ENCODE results near the gene SYNJ1. TPM values are rescaled to one million over a fixed set of nuclear protein-coding genes. Genes with fewer than 3 reads are reported as not detected.

The SYNJ1 gene
- total RNA-seq, 3 donors from 2014 or later, result 10.8 to 11.8 (median 11.6) TPM

DNA sequence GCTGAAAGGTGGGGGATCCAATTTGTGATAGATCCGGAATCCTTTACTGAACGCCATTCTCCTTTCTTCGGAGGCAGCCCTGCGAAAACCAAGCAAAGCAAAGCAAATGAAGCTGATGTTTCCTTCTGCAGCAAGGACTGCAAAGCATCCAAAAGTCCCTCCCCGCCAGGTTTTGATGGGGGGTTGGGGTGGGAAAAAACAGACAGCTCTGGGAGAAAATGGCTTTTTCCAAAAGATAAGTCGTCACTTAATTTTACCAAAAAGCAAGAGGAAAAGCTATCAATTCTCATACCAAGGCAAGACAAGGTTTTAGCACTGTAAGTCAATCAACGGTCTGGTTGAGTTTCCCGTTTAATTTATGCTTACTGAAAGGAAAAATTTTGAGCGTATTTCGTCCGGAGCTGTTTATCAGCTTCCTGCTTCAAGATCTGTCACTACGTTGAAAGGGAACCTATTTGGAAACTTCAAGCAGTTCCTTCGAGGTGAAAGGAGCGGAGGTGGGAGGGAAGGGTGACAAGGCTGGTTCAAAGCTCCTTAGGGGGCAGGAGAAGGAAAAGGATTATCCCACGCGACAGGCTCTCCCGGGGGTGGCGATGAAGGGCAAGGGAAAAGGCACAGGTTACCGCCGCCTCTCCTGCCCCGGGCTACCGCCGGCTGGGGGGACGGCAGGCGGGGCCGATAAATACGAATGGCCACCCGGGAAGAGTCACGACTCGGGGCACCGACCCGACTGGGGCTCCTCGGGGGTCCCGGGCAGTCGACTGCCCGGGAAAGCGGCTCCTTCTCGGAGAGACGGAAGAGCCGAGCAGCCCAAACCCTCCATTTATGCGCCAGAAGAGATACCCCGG lies 750 bp downstream of the SYNJ1 start:
- H3K4me1 Mint-ChIP-seq (ENCODE audit: low read depth), result peaks cover 50% of the 10 kb centered on the region

GRCh38 chr21:32719085-32719484 lies 8.7 kb downstream of the SYNJ1 start:
- no peak overlapping the region for H3K4me3 Mint-ChIP-seq
- H3K9me3 Mint-ChIP-seq, result peaks cover 5% of the 10 kb centered on the region
- peaks cover 43% of the 10 kb centered on the region for H3K36me3 Mint-ChIP-seq (ENCODE audit: insufficient read depth)
- peaks cover 29% of the 10 kb centered on the region for H3K4me1 Mint-ChIP-seq (ENCODE audit: low read depth)
- no peaks in the 10 kb centered on the region for H3K27me3 Mint-ChIP-seq (ENCODE audit: low read depth)
- DNase-seq (no peak), ATAC-seq (no peak)

More for the DNA sequence above, 750 bp downstream of the SYNJ1 start:
- peak overlapping the region; percentile 93 for H3K4me3 Mint-ChIP-seq
- H3K9me3 Mint-ChIP-seq, result no peaks in the 10 kb centered on the region
- peaks cover 4% of the 10 kb centered on the region for H3K36me3 Mint-ChIP-seq (ENCODE audit: insufficient read depth)
- DNase-seq (no peak), ATAC-seq (peak; percentile 2 to 6)
- no peaks in the 10 kb centered on the region for H3K27me3 Mint-ChIP-seq (ENCODE audit: low read depth)

GRCh38 chr21:32717851-32718316 lies 9.9 kb downstream of the SYNJ1 start:
- ATAC-seq (no peak), DNase-seq (no peak)
- peaks cover 24% of the 10 kb centered on the region for H3K4me1 Mint-ChIP-seq (ENCODE audit: low read depth)
- H3K4me3 Mint-ChIP-seq, result no peak overlapping the region
- peaks cover 5% of the 10 kb centered on the region for H3K9me3 Mint-ChIP-seq
- H3K36me3 Mint-ChIP-seq (ENCODE audit: insufficient read depth), result peaks cover 43% of the 10 kb centered on the region
- H3K27me3 Mint-ChIP-seq (ENCODE audit: low read depth), result no peaks in the 10 kb centered on the region

DNA sequence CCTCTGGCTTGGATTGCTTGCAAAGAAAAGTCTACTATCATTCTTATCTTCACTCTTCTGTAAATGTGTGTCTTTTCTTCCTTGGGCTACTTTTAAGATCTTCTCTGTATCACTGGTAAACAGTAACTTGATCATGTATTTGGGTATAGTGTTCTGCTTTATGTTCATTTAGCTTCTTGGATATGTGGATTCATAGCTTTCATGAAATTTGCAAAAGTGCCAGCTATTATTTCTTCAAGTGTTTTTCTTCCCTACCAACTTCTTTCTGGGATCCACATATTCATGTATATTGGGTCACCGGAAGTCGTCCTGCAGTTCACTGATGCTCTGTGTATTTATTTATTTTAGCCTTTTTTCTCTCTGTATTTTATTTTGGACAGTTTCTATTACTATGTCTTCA lies 11.3 kb downstream of the SYNJ1 start:
- no peaks in the 10 kb centered on the region for H3K27me3 Mint-ChIP-seq (ENCODE audit: low read depth)
- peaks cover 28% of the 10 kb centered on the region for H3K4me1 Mint-ChIP-seq (ENCODE audit: low read depth)
- peaks cover 39% of the 10 kb centered on the region for H3K36me3 Mint-ChIP-seq (ENCODE audit: insufficient read depth)
- no peak for ATAC-seq
- DNase-seq, result no peak
- peaks cover 5% of the 10 kb centered on the region for H3K9me3 Mint-ChIP-seq
- H3K4me3 Mint-ChIP-seq, result no peak overlapping the region

GRCh38 chr21:32713726-32714125 lies 14.1 kb downstream of the SYNJ1 start:
- ATAC-seq, result no peak
- H3K4me3 Mint-ChIP-seq, result no peak overlapping the region
- no peak for DNase-seq
- H3K27me3 Mint-ChIP-seq (ENCODE audit: low read depth), result no peaks in the 10 kb centered on the region
- H3K9me3 Mint-ChIP-seq, result peaks cover 5% of the 10 kb centered on the region
- H3K4me1 Mint-ChIP-seq (ENCODE audit: low read depth), result peaks cover 29% of the 10 kb centered on the region
- peaks cover 24% of the 10 kb centered on the region for H3K36me3 Mint-ChIP-seq (ENCODE audit: insufficient read depth)

- H3K36me3 Mint-ChIP-seq (ENCODE audit: insufficient read depth), result peaks cover 19% of the 10 kb centered on the region
- H3K4me1 Mint-ChIP-seq (ENCODE audit: low read depth), result peaks cover 32% of the 10 kb centered on the region
- H3K27me3 Mint-ChIP-seq (ENCODE audit: low read depth), result no peaks in the 10 kb centered on the region
Observed at GRCh38 chr21:32712641-32713040, 15.2 kb downstream of the SYNJ1 start.

DNA sequence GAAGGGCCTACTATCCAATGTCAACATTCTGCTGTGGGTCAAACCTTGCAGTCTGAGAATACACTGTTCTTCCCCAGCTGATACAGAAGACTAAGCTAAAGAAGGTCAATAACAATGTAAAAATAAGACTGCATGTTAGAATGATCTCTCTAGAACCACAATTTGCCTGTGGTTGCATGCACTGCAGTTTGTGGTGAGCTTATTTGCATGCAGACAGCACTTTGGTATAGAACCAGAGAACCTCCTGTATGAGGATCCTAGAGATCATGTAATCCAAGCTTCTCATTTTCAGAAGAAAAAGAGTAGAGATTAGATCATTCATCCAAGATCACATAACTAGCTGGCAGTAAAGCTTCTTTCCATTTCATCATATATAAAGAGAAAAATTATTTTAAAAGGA lies 15.8 kb downstream of the SYNJ1 start:
- Mint-ChIP-seq H3K4me1 (ENCODE audit: low read depth) (peaks cover 30% of the 10 kb centered on the region), H3K36me3 (ENCODE audit: insufficient read depth) (peaks cover 16% of the 10 kb centered on the region), H3K27me3 (ENCODE audit: low read depth) (no peaks in the 10 kb centered on the region), H3K9me3 (peaks cover 5% of the 10 kb centered on the region), H3K4me3 (no peak overlapping the region)
- DNase-seq, result no peak
- peak; percentile 51 to 73 for ATAC-seq

More at GRCh38 chr21:32712641-32713040, 15.2 kb downstream of the SYNJ1 start:
- H3K9me3 Mint-ChIP-seq, result peaks cover 5% of the 10 kb centered on the region
- DNase-seq (no peak), ATAC-seq (no peak)
- H3K4me3 Mint-ChIP-seq, result no peak overlapping the region

- H3K36me3 Mint-ChIP-seq (ENCODE audit: insufficient read depth), result peaks cover 11% of the 10 kb centered on the region
- ATAC-seq, result no peak
- no peak overlapping the region for H3K4me3 Mint-ChIP-seq
- no peak for DNase-seq
- H3K4me1 Mint-ChIP-seq (ENCODE audit: low read depth), result peaks cover 28% of the 10 kb centered on the region
- H3K9me3 Mint-ChIP-seq, result no peaks in the 10 kb centered on the region
- no peaks in the 10 kb centered on the region for H3K27me3 Mint-ChIP-seq (ENCODE audit: low read depth)
Observed at GRCh38 chr21:32710987-32711386, 16.8 kb downstream of the SYNJ1 start.

DNA sequence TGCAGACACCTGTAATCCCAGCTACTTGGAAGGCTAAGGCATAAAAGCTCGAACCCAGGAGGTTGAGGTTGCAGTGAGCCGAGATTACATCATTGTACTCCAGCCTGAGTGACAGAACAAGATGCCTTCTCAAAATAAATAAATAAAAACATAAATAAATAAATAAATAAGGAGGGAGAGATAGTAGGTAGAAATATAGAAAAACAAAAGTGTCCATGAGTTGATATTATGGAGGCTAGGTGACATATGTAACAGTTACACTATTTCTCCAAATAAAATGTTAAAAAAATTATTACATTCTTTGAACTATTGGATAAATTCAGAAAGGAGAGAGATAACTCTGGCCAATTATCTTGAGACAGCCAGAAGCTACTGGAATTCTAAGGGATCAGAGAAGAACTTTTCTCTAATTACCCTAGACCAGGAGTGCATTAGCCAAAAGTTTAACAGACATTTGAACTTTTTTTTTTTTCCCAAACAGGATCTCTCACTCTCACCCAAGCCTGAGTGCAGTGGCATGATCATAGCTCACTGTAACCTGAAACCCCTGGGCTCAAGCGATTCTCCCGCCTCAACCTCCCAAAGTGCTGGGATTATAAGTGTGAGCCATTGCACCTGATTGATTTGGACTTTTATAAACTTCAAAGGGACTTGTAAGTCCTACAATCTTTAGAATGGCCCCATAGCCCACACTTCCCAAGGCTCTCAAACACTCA lies 17.6 kb downstream of the SYNJ1 start:
- DNase-seq (no peak), ATAC-seq (no peak)
- no peaks in the 10 kb centered on the region for H3K27me3 Mint-ChIP-seq (ENCODE audit: low read depth)
- H3K4me1 Mint-ChIP-seq (ENCODE audit: low read depth), result peaks cover 30% of the 10 kb centered on the region
- H3K9me3 Mint-ChIP-seq, result no peaks in the 10 kb centered on the region
- H3K36me3 Mint-ChIP-seq (ENCODE audit: insufficient read depth), result peaks cover 13% of the 10 kb centered on the region
- no peak overlapping the region for H3K4me3 Mint-ChIP-seq

DNA sequence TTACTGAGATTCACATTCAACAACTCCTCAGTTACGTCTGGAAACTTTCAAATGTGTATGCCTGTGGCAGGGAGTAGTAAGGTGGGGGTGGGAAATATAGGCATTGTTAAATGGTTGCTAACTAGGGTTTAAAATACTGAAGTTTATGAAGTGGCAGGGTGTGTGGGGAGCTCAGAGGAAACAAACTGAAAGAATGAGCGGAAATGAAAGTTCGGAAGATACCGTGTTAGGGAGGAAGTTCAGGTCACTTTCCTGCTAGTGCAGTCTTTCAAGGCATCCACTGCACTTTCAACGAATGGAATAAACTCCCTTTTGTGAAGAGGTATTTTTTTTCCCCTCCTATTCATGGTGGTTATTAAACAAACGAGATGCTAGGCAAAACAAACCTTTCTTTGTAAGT lies 19.7 kb downstream of the SYNJ1 start:
- no peaks in the 10 kb centered on the region for H3K27me3 Mint-ChIP-seq (ENCODE audit: low read depth)
- peaks cover 35% of the 10 kb centered on the region for H3K4me1 Mint-ChIP-seq (ENCODE audit: low read depth)
- H3K4me3 Mint-ChIP-seq, result no peak overlapping the region
- no peak for DNase-seq
- H3K9me3 Mint-ChIP-seq, result no peaks in the 10 kb centered on the region
- peaks cover 15% of the 10 kb centered on the region for H3K36me3 Mint-ChIP-seq (ENCODE audit: insufficient read depth)
- no peak for ATAC-seq

DNA sequence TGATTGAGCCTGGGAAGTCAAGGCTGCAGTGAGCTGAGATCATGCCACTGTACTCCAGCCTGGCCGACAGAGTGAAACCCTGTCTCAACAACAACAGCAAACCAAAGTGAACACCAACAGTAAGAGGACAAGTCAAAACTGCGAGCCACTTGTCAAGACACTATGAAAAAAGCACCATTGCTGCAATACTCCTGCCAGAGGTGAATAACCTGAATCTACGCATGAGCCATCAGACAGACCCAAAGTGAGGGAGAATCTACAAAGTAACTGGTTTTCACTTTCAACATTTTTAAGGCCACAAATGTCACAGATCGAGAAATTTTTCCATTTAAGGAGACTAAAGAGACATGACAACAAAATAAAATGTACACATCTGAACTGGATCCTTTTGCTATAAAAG lies 21.9 kb downstream of the SYNJ1 start:
- Mint-ChIP-seq H3K27me3 (ENCODE audit: low read depth) (no peaks in the 10 kb centered on the region), H3K9me3 (no peaks in the 10 kb centered on the region), H3K4me1 (ENCODE audit: low read depth) (peaks cover 29% of the 10 kb centered on the region), H3K4me3 (no peak overlapping the region), H3K36me3 (ENCODE audit: insufficient read depth) (peaks cover 16% of the 10 kb centered on the region)
- ATAC-seq (no peak), DNase-seq (no peak)

DNA sequence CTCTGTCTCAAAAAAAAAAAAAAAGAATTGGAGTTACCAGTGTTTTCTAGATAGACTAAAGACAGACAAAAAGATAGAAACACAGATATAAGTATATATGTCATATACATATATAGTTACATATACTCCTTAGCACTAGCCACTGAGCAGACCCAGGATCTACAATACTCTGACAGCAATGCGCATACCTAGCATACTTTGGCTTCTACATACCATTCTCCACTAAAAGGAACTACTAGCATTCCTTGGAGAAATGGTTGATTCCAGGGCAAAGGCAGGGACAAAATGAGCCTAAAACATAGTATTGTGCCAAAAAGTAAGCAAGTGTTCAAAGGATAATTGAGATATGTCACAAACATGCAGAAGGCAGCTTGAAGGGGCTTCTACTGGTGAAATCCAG lies 22.7 kb downstream of the SYNJ1 start:
- peaks cover 29% of the 10 kb centered on the region for H3K4me1 Mint-ChIP-seq (ENCODE audit: low read depth)
- H3K4me3 Mint-ChIP-seq, result no peak overlapping the region
- H3K36me3 Mint-ChIP-seq (ENCODE audit: insufficient read depth), result peaks cover 16% of the 10 kb centered on the region
- H3K27me3 Mint-ChIP-seq (ENCODE audit: low read depth), result no peaks in the 10 kb centered on the region
- no peaks in the 10 kb centered on the region for H3K9me3 Mint-ChIP-seq
- DNase-seq (no peak), ATAC-seq (no peak)

DNA sequence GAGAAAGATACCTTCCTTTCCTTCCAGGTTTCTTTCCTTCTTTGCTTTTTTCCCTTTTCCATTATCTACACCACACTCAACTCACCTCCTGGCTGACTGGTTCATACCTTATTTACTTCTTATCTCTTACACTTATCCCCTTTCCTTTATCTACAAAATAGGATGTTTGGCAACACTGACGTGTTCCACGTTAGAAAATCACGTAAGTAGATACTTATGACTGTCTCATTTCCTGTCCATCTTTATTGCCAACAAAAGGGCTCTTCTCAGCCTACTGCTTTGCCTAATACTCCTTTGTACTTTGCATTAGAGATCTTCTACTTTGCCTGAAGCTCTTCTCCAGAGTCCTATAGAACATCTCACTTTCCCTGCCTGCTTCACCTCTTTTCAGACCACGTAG lies 25.1 kb downstream of the SYNJ1 start:
- Mint-ChIP-seq H3K4me1 (ENCODE audit: low read depth) (peaks cover 23% of the 10 kb centered on the region), H3K4me3 (no peak overlapping the region), H3K9me3 (no peaks in the 10 kb centered on the region), H3K27me3 (ENCODE audit: low read depth) (no peaks in the 10 kb centered on the region), H3K36me3 (ENCODE audit: insufficient read depth) (peaks cover 26% of the 10 kb centered on the region)
- DNase-seq (no peak), ATAC-seq (no peak)

DNA sequence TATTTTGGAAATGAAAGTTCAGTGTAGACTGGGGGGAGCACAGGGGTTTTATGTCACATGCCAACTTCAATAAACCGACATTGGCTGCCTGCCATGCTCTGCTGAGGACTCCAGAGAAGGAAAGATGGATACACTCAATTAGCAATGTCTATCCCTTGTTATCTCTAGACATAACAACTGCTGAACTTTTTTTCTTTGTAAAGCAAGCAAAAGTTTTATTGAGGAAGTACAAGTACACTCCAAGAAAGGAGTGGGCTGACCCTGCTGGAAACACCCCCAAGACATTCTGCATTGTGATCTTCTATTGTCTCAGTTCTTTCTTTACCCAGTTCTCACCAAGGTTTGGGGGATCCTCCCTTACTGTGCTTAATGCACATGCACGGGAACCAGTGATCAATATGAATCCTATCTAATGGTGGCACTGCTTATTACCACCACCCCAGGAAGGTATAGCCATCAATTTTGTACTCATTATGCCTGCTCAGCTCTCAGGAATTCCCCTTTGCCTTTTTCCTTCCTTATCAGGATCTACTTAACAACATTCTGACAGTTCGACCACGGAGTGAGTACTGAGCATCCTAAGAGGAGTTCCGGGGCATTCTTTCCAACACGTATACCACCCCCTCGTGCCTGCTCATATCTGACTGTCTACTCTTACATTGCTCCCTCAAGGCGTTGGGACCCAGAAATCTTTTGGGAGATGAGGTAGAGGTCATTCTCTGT lies 28.7 kb downstream of the SYNJ1 start:
- no peaks in the 10 kb centered on the region for H3K9me3 Mint-ChIP-seq
- peaks cover 18% of the 10 kb centered on the region for H3K36me3 Mint-ChIP-seq (ENCODE audit: insufficient read depth)
- no peak for DNase-seq
- peaks cover 9% of the 10 kb centered on the region for H3K4me1 Mint-ChIP-seq (ENCODE audit: low read depth)
- ATAC-seq, result no peak
- no peaks in the 10 kb centered on the region for H3K27me3 Mint-ChIP-seq (ENCODE audit: low read depth)
- H3K4me3 Mint-ChIP-seq, result no peak overlapping the region
